ENCODE measurements around the gene ABHD17C. TPM values are rescaled to one million over a fixed set of nuclear protein-coding genes. Genes with fewer than 3 reads are reported as not detected.

ABHD17C gene
- total and polyA plus RNA-seq, 2 of the 8 experiments (the other 6 are each of a cell fraction or from before 2014, with no cell fraction given) = 20.2 to 29.8 TPM

DNA sequence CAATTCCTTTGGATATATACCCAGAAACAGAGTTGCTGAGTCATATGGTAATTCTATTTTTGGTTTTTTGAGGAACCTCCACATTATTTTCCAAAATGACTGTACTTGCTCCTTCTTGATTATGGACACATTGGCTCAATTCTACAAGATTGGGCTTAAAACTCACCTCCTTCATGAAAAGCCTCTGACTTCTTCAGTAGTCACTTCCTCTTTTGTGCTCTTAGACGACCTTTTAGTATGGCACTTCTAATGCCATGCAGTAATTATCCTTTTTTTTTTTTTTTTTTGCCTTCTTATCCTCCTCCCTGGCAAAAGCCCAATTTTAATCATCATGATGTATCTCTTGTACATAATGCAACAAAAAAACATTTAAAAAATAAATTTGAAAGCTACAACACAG lies 33.0 kb upstream of the ABHD17C start:
- no peak overlapping the region for H2BK120ac ChIP-seq (replicated peaks; ENCODE audit: low read depth, low read length)
- no peak overlapping the region for H2BK20ac ChIP-seq (ENCODE audit: low read length)
- H2BK12ac ChIP-seq (ENCODE audit: low read depth, low read length) = no peak overlapping the region
- no peak for TF ChIP-seq CEBPB (IDR thresholded peaks at IDR 0.05; ENCODE audit: low read depth, low read length)
- TF ChIP-seq RAD21 (IDR thresholded peaks at IDR 0.05 in 1 of 2, conservative IDR thresholded peaks at IDR 0.05 in 1 of 2; ENCODE audit: low read depth in 2 of 2, low read length in 2 of 2) = no peak
- TF ChIP-seq KDM1A (IDR thresholded peaks at IDR 0.05; ENCODE audit: borderline replicate concordance, low read length) = no peak
- no peak for TF ChIP-seq CBX5 (IDR thresholded peaks at IDR 0.05; ENCODE audit: low read depth, low read length)
- no peak for TF ChIP-seq SP2 (IDR thresholded peaks at IDR 0.05; ENCODE audit: low read length)
- no peak for TF ChIP-seq BACH1 (IDR thresholded peaks at IDR 0.05; ENCODE audit: low read length)
- H3K14ac ChIP-seq (ENCODE audit: insufficient read length) = no peak overlapping the region
- H3K4me1 ChIP-seq (replicated peaks in 1 of 4; ENCODE audit: control insufficient read depth in 3 of 4, insufficient read depth in 4 of 4, low read length in 3 of 4) = no peaks in the 10 kb centered on the region
- H3K79me1 ChIP-seq (ENCODE audit: low read depth, low read length) = no peaks in the 10 kb centered on the region
- no peak for FAIRE-seq
- no peak overlapping the region for H3K23ac ChIP-seq (ENCODE audit: insufficient read length)
- ChIA-PET POLR2A (ENCODE audit: partially characterized antibody) (no interaction called here), CTCF (ENCODE audit: partially characterized antibody) (interaction anchor here (0.7 to 7.2 kb wide), 8 partner anchors 9 to 1227 kb away, joined by 3 to 107 read pairs (median 4); partner anchors contain the start of gene CEMIP)
- WGBS, 2 experiments (ENCODE audit: extremely low coverage in 1 of 2, insufficient coverage in 1 of 2, insufficient read length in 1 of 2, insufficient replicate concordance in 2 of 2, low coverage in 1 of 2, low lambda C conversion rate in 2 of 2, missing lambda C conversion rate in 1 of 2) = 55% methylated on average over 1 of the region's 1 CpG; no CpG with 5 or more reads in 1 of the 2 experiments
- H3K36me3 ChIP-seq (ENCODE audit: control insufficient read depth in 2 of 4, insufficient read depth in 4 of 4, low read length in 3 of 4) = no peaks in the 10 kb centered on the region; a peak in 1 of 8 replicates
- H3K4me2 ChIP-seq (ENCODE audit: insufficient read depth in 1 of 2, low read depth in 2 of 2, low read length in 2 of 2) = no peak overlapping the region
- no peaks in the 10 kb centered on the region for H3K9me3 ChIP-seq (ENCODE audit: insufficient read depth in 2 of 2, low read depth in 1 of 2, low read length in 1 of 2)
- H4K20me1 ChIP-seq (replicated peaks in 1 of 2; ENCODE audit: control insufficient read depth in 1 of 2, insufficient read depth in 2 of 2, low read length in 2 of 2) = no peaks in the 10 kb centered on the region
- H3K4me3 ChIP-seq (ENCODE audit: extremely low read depth in 1 of 4, insufficient read depth in 2 of 4, low read depth in 3 of 4, low read length in 4 of 4) = no peak overlapping the region
- no peak overlapping the region for H4K8ac ChIP-seq (ENCODE audit: extremely low read depth, insufficient read depth, low read length)
- no peak overlapping the region for H4K5ac ChIP-seq (ENCODE audit: insufficient read length, low read depth, low read length)
- no peak overlapping the region for H2AFZ ChIP-seq (ENCODE audit: low read length)
- no peak overlapping the region for H4K91ac ChIP-seq (replicated peaks; ENCODE audit: insufficient read length, low read length)
- H3K4ac ChIP-seq (replicated peaks; ENCODE audit: insufficient read length, low read depth, low read length) = no peak overlapping the region
- no peak overlapping the region for H3K56ac ChIP-seq (replicated peaks; ENCODE audit: insufficient read length, low read depth, low read length)
- H2BK5ac ChIP-seq (ENCODE audit: low read depth, low read length) = no peak overlapping the region
- no peak overlapping the region for H3K18ac ChIP-seq (ENCODE audit: extremely low read depth, low read length)
- no peak overlapping the region for H2BK15ac ChIP-seq (ENCODE audit: low read length)
- no peak overlapping the region for H3K27ac ChIP-seq (ENCODE audit: low read depth, low read length)
- no peaks in the 10 kb centered on the region for H3K23me2 ChIP-seq (ENCODE audit: low read depth, low read length)
- no peaks in the 10 kb centered on the region for H3K79me2 ChIP-seq (ENCODE audit: control insufficient read depth in 1 of 2, insufficient read depth in 2 of 2, low read length in 2 of 2)
- DNase-seq (ENCODE audit: low read depth in 1 of 2, low spot score in 2 of 2) = no peak
- no peak overlapping the region for H2AK5ac ChIP-seq (ENCODE audit: low read depth, low read length)
- no peak overlapping the region for H3K9ac ChIP-seq (replicated peaks in 1 of 4; ENCODE audit: extremely low read depth in 1 of 4, low read depth in 3 of 4, low read length in 3 of 4)
- no peaks in the 10 kb centered on the region for H3K27me3 ChIP-seq (replicated peaks in 1 of 4; ENCODE audit: control insufficient read depth in 3 of 4, extremely low read depth in 1 of 4, insufficient read depth in 3 of 4, low read length in 3 of 4)

All from H1 (cell line).